ENCODE measurements around the gene POLR3GL. TPM values are rescaled to one million over a fixed set of nuclear protein-coding genes. Genes with fewer than 3 reads are reported as not detected.
"Not testable (repeated sequence)": the region's sequence is repeated elsewhere in the genome, so short reads cannot be mapped to it uniquely, and the experiment has no call there.

POLR3GL gene
- total RNA-seq, 4 donors from 2014 or later = 3.3 to 28.1 (median 8.6) TPM

GRCh38 chr1:145927916-145928643 is 36.4 kb upstream of the POLR3GL start:
- no peaks in the 10 kb centered on the region for H3K9me3 ChIP-seq
- intact Hi-C loops (cut with DNase I; ENCODE audit: low total_unique reads) = no loop called here
- TF ChIP-seq POLR2A (IDR thresholded peaks at IDR 0.05) (no peak), CTCF (IDR thresholded peaks at IDR 0.05) (no peak)

GRCh38 chr1:145932522-145933009 is 31.9 kb upstream of the POLR3GL start:
- H3K27ac ChIP-seq = not testable (repeated sequence)

More at GRCh38 chr1:145927916-145928643, 36.4 kb upstream of the POLR3GL start:
- Histone ChIP-seq H3K27ac (peak overlapping the region; percentile 95 to 98), H3K4me1 (peaks cover 0 to 7% of the 10 kb centered on the region in 2 donors), H3K4me3 (peak overlapping the region; percentile 75 to 85), H3K27me3 (no peaks in the 10 kb centered on the region), H3K36me3 (no peaks in the 10 kb centered on the region)
- no peak for DNase-seq

GRCh38 chr1:145935708-145936107 is 28.8 kb upstream of the POLR3GL start:
- H3K9me3 ChIP-seq = no peaks in the 10 kb centered on the region
- no peak for DNase-seq
- no peak overlapping the region for H3K4me3 ChIP-seq
- intact Hi-C loops (cut with DNase I; ENCODE audit: low total_unique reads) = no loop called here
- no peaks in the 10 kb centered on the region for H3K36me3 ChIP-seq
- H3K27ac ChIP-seq = no peak overlapping the region
- TF ChIP-seq CTCF (IDR thresholded peaks at IDR 0.05) (no peak), POLR2A (IDR thresholded peaks at IDR 0.05) (no peak)
- H3K27me3 ChIP-seq = no peaks in the 10 kb centered on the region
- no peaks in the 10 kb centered on the region for H3K4me1 ChIP-seq

More at GRCh38 chr1:145932522-145933009, 31.9 kb upstream of the POLR3GL start:
- intact Hi-C loops (cut with DNase I; ENCODE audit: low total_unique reads); H3K4me1 ChIP-seq; H3K9me3 ChIP-seq; DNase-seq; H3K36me3 ChIP-seq; H3K27me3 ChIP-seq; H3K4me3 ChIP-seq: not testable (repeated sequence)

- Histone ChIP-seq H3K27me3 (no peaks in the 10 kb centered on the region), H3K4me3 (no peak overlapping the region), H3K27ac (no peak overlapping the region), H3K4me1 (no peaks in the 10 kb centered on the region), H3K36me3 (no peaks in the 10 kb centered on the region), H3K9me3 (no peaks in the 10 kb centered on the region)
- intact Hi-C loops (cut with DNase I; ENCODE audit: low total_unique reads) = no loop called here
- no peak for DNase-seq
- TF ChIP-seq POLR2A (IDR thresholded peaks at IDR 0.05) (no peak), CTCF (IDR thresholded peaks at IDR 0.05) (no peak)
Measured at GRCh38 chr1:145936247-145936646, 28.2 kb upstream of the POLR3GL start.

GRCh38 chr1:145937436-145937835 is 27.1 kb upstream of the POLR3GL start:
- no peaks in the 10 kb centered on the region for H3K27me3 ChIP-seq
- no peak for TF ChIP-seq POLR2A (IDR thresholded peaks at IDR 0.05)
- TF ChIP-seq CTCF (IDR thresholded peaks at IDR 0.05) = no peak

More at GRCh38 chr1:145937436-145937835, 27.1 kb upstream of the POLR3GL start:
- DNase-seq = no peak
- no peaks in the 10 kb centered on the region for H3K4me1 ChIP-seq
- H3K9me3 ChIP-seq = no peaks in the 10 kb centered on the region
- H3K27ac ChIP-seq = no peak overlapping the region
- no peak overlapping the region for H3K4me3 ChIP-seq
- H3K36me3 ChIP-seq = no peaks in the 10 kb centered on the region
- intact Hi-C loops (cut with DNase I; ENCODE audit: low total_unique reads) = no loop called here
